Glutamatergic neuron (in vitro differentiated cells): Measurements from ENCODE around the gene MYD88. TPM values are rescaled to one million over a fixed set of nuclear protein-coding genes. Genes with fewer than 3 reads are reported as not detected.

ENCODE experiments used
- DNase-seq: peaks from one replicate; pipeline ENCODE4 v3.0.0; 2022
- H3K27ac Mint-ChIP-seq: one replicate; pipeline ENCODE4 v1.8.0; 2020; ENCODE audit warnings: mild to moderate bottlenecking, mixed read lengths, inconsistent platforms; ENCODE audit not compliant: unreplicated experiment
- H3K27me3 Mint-ChIP-seq: one replicate; pipeline ENCODE4 v1.8.0; 2020; ENCODE audit warnings: mild to moderate bottlenecking, moderate library complexity, mixed read lengths, inconsistent platforms; ENCODE audit not compliant: unreplicated experiment
- H3K36me3 Mint-ChIP-seq: one replicate; pipeline ENCODE4 v1.8.0; 2020; ENCODE audit warnings: mild to moderate bottlenecking, mixed read lengths, inconsistent platforms; ENCODE audit not compliant: unreplicated experiment
- H3K4me1 Mint-ChIP-seq: one replicate; pipeline ENCODE4 v1.8.0; 2020; ENCODE audit warnings: mild to moderate bottlenecking, low read depth, mixed read lengths, inconsistent platforms; ENCODE audit not compliant: unreplicated experiment
- H3K4me3 Mint-ChIP-seq: one replicate; pipeline ENCODE4 v1.8.0; 2020; ENCODE audit warnings: mild to moderate bottlenecking, mixed read lengths, inconsistent platforms; ENCODE audit not compliant: unreplicated experiment
- H3K9me3 Mint-ChIP-seq: one replicate; pipeline ENCODE4 v1.8.0; 2020; ENCODE audit warnings: mild to moderate bottlenecking, moderate library complexity, mixed read lengths, inconsistent platforms; ENCODE audit not compliant: unreplicated experiment
- CTCF ChIP-seq: fragments of 200-600 bp; sonication (generic); IDR thresholded peaks from one replicate; pipeline ENCODE4 v1.5.0; 2021; ENCODE audit not compliant: partially characterized antibody, unreplicated experiment
- total RNA-seq: library from RNA; stranded (reverse); fragmentation: NEBNext Ultra II Directional; extraction: Animal tissue kit (Norgen Biotek cat#: 25700); gene quantifications from one replicate; pipeline ENCODE4 v1.2.1, GENCODE V29; 2021; ENCODE audit not compliant: unreplicated experiment

MYD88 gene
- total RNA-seq, 1 donor from 2014 or later: 58.0 TPM

GRCh38 chr3:38136393-38136776 lies 2.1 kb upstream of the MYD88 start:
- peak overlapping the region; percentile 99 for H3K4me3 Mint-ChIP-seq
- TF ChIP-seq CTCF: no peak

DNA sequence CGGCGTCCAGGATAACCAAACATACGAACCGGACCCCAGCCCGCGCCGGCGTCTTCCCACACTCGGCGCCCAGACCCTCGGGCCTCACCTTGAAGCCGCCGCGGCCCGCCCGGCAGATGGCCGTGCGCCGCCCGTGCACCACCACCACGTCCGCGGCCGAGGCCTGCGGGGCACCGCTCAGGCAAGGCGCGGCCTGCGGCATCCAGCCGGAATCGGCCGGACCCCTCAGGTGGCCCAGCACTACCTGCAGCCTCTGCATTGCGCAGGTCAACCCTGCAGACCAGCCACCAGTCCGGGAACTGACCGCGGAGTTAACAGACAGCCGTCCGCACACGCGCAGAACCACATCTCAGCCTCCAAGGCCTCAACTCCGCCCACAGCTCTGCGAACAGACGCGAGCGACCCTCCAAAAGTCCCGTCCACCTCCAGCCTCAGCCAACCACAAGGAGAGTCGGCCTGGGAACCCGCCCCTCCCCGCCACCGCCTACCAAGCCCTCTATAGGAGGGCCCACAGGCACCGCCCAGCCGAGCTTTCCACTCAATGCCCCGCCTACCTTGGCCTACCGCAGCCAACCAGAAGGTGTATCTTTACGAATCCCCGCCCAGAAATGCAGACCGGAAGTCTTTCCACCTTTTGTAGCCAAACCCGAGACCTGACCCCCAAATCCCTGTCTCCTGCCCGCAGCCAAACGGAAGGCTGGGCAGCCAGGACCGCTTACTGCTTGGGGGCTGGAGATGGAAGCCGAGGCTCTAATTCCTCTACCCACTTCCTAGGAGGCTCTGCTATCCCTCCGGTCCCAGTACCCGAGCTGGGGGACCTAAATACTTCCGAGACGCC lies 1.5 kb upstream of the MYD88 start, which contains the start of gene ACAA1:
Gene ACAA1, minus strand, starts transcription at position 351 of the 838 bp plus-strand sequence. Its CDS starts 92 bp downstream, at position 259.
- Mint-ChIP-seq H3K36me3 (no peaks in the 10 kb centered on the region), H3K27ac (peak within 1 kb of the TSS; percentile 98), H3K4me1 (peaks cover 21% of the 10 kb centered on the region), H3K27me3 (peaks cover 19% of the 10 kb centered on the region), H3K9me3 (peaks cover 19% of the 10 kb centered on the region), H3K4me3 (peak within 1 kb of the TSS; percentile 99)
- DNase-seq: peak; percentile 100
- TF ChIP-seq CTCF: no peak

More at GRCh38 chr3:38136393-38136776, 2.1 kb upstream of the MYD88 start:
- Mint-ChIP-seq H3K27ac (peak overlapping the region; percentile 98), H3K36me3 (no peaks in the 10 kb centered on the region), H3K27me3 (peaks cover 19% of the 10 kb centered on the region), H3K9me3 (peaks cover 19% of the 10 kb centered on the region), H3K4me1 (peaks cover 25% of the 10 kb centered on the region)
- peak; percentile 54 for DNase-seq

- peaks cover 18% of the 10 kb centered on the region for H3K4me1 Mint-ChIP-seq
- no peak for DNase-seq
- peaks cover 19% of the 10 kb centered on the region for H3K9me3 Mint-ChIP-seq
- peak overlapping the region; percentile 93 for H3K4me3 Mint-ChIP-seq
- TF ChIP-seq CTCF: no peak
- H3K27me3 Mint-ChIP-seq: peaks cover 18% of the 10 kb centered on the region
- H3K27ac Mint-ChIP-seq: peak overlapping the region; percentile 97
- H3K36me3 Mint-ChIP-seq: no peaks in the 10 kb centered on the region
Observed at GRCh38 chr3:38137615-38138348, 679 bp upstream of the MYD88 start.

- H3K4me1 Mint-ChIP-seq: peaks cover 15% of the 10 kb centered on the region
- no peaks in the 10 kb centered on the region for H3K36me3 Mint-ChIP-seq
- H3K4me3 Mint-ChIP-seq: peak overlapping the region; percentile 93
- DNase-seq: no peak
- H3K27ac Mint-ChIP-seq: peak overlapping the region; percentile 94
- no peak for TF ChIP-seq CTCF
- H3K9me3 Mint-ChIP-seq: peaks cover 19% of the 10 kb centered on the region
- H3K27me3 Mint-ChIP-seq: peaks cover 18% of the 10 kb centered on the region
Observed at GRCh38 chr3:38139191-38139590, 730 bp downstream of the MYD88 start.
